ENCODE data around the gene RASAL2.

DNA sequence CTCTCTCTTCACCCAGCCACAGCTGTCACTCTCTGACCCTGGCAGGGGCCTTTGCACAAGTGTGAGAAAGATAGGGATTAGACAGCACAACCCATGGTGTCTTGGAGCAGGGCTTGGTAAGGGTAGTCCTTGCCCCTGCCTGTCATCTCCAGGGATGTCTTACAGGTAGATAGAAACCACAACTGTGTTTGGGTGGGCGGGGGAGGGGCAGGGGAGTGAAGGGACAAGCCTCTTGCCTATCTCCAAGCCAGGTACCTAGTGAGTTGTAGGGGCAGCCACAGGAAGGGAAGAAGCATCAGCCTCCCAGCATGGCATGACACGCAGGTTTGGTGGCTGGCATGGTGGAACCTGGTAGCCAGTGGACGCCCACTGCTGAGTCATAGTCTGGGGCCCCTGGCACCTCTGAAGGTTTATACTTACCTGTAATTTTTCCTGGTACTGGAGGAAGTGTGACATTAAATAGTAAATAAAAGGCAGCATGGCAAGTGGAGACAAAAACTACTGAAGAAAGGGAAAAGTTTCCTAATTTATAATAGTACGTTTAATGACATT lies 305.3 kb downstream of the RASAL2 start:
- TF ChIP-seq, protein P1, sequence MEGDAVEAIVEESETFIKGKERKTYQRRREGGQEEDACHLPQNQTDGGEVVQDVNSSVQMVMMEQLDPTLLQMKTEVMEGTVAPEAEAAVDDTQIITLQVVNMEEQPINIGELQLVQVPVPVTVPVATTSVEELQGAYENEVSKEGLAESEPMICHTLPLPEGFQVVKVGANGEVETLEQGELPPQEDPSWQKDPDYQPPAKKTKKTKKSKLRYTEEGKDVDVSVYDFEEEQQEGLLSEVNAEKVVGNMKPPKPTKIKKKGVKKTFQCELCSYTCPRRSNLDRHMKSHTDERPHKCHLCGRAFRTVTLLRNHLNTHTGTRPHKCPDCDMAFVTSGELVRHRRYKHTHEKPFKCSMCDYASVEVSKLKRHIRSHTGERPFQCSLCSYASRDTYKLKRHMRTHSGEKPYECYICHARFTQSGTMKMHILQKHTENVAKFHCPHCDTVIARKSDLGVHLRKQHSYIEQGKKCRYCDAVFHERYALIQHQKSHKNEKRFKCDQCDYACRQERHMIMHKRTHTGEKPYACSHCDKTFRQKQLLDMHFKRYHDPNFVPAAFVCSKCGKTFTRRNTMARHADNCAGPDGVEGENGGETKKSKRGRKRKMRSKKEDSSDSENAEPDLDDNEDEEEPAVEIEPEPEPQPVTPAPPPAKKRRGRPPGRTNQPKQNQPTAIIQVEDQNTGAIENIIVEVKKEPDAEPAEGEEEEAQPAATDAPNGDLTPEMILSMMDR (IDR thresholded peaks at IDR 0.05), result no peak
- TF ChIP-seq RNF2 (IDR thresholded peaks at IDR 0.05; ENCODE audit: borderline replicate concordance, low read depth) (no peak), POLR2A (IDR thresholded peaks at IDR 0.05; ENCODE audit: low read length) (no peak), NR3C1 (IDR thresholded peaks at IDR 0.05) (no peak), SREBF2 (IDR thresholded peaks at IDR 0.05) (no peak), CBX8 (IDR thresholded peaks at IDR 0.05) (no peak), HMGXB4 (CRISPR knock-in tag; IDR thresholded peaks at IDR 0.05; ENCODE audit: borderline replicate concordance) (no peak), POLR2AphosphoS2 (conservative IDR thresholded peaks at IDR 0.05; ENCODE audit: low read length) (no peak)
- TF ChIP-seq, protein P2, sequence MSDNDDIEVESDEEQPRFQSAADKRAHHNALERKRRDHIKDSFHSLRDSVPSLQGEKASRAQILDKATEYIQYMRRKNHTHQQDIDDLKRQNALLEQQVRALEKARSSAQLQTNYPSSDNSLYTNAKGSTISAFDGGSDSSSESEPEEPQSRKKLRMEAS (IDR thresholded peaks at IDR 0.05), result no peak

Data from A549 (cell line).